Stimulated activated CD8-positive, alpha-beta memory T cell treated with anti-CD3 and anti-CD28 coated beads, Interleukin-15, amount 100 ng/mL, for 48 hours (primary cell): ENCODE results near the gene NFYB.
"Not testable (repeated sequence)": the region's sequence is repeated elsewhere in the genome, so short reads cannot be mapped to it uniquely, and the experiment has no call there.

Source experiments
- DNase-seq, 2 donors: peaks; one replicate each; pipeline ENCODE4 v3.0.0-alpha.2; 2020; ENCODE audit warnings: low read depth in 2 of 2

NFYB gene

DNA sequence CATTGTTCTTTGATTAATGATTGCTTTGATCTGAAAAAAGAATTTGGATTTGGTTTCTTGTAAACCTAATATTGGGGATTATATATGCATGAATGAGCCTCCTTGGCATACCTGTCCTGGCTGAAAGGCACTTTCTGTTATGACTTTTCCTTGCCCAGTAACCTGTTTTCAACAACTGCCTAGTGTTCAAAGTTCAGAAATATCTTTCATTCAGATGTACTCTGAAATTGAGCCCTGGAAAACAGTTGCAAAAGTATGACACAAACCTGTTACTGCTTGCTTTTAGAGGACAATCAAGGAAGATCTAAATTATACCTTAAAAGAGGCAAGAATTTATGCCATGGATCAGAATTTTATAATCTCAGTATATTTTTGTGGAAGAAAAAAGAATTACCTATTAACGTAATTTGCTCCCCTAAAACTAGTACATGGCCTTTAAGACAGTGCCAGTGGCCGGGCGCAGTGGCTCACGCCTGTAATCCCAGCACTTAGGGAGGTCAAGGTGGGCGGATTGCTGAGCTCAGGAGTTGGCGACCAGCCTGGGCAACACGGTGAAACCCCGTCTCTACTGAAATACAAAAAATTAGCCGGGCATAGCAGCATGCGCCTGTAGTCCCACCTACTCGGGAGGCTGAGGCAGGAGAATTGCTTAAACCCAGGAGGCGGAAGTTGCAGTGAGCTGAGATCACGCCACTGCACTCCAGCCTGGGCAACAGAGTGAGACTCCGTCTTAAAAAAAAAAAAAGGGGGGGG lies 23.0 kb downstream of the NFYB start:
- DNase-seq = not testable (repeated sequence)

DNA sequence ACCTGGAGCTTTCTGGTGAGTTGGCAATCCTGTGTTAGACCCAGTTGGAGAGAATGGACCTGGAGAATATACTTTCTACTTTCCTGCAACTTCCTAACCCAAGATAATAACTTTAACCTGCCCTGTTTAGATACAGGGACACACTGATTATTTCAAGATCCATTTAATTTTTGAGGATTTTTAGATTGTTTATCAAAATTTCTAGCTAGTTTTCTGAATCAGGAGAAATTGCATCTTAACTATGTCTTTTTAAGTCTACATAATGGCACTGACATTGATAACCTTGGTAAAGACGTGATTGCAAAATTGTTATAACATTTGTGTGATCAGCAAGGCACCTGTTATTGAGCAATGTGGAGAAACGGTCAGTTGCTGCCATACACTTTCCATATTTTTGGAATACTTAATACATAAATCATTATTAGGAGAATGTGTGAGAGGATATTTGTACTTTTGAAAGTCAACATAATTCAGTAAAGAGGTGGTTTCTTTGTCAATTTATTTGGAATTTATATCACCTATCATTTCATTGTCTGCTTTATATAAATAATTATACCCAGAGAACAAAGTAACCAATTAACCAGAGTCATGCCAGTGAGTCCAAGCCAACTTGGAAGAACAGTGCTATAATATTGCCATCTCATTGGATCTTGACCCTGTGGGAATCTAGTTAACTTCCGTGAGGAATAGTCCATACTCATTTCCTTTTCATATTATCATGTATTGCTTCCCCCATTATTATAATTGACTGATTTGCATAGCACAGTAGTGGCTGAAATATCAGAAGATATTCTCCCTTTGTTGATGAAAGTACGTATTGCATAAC lies 28.4 kb downstream of the NFYB start:
- DNase-seq = no peak

DNA sequence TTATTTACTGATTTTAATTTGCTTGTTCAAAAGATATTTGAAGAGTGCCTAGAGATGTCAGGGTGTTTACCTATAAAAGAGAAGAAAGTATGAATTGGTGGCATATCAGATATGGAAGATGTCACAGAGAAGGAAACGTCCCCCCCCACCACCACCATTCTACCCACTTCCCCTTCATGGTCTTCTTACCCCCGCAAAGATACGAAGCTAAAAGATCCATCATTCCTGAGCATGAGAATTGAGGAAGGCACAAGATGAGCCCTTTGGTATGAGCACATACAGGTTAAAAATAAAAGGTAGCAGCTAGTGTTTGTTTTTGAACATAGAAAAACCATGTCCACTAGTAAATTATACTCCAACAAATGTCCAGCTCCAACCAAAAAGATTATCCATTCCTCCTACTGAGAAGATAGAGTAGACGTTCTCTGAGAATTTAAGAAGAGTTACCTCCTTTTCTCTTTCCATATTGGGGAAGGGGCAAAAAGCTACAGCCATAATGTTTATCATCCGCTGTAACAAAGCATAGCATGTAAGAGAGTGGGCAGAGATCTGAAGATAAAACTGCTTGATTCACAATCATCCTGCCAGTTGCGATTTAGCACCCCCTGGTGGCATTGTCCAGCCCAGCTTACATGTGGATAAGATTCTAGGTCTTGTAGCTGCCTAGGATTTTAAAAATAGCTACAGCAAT lies 29.1 kb downstream of the NFYB start:
- DNase-seq = peak; percentile 60 to 73

DNA sequence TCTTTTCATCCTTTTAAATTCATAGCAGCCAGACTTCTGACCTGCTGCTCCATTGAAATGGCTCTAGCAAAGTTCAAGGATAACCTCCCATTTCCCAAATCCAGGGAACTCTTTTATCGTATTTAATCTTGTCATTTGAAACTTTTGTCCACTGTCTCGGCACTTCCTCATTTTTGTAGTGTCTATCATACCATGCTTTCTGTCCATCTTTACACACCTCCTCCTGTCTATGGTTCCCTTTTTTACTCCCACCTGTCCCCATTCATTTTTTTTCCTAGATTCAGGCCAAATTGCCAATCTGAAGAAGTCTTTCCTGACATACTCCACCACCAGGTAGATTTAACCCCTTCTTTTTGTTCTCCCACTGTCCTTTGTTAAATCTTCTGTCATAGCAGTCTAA lies 31.0 kb downstream of the NFYB start:
- DNase-seq = no peak

DNA sequence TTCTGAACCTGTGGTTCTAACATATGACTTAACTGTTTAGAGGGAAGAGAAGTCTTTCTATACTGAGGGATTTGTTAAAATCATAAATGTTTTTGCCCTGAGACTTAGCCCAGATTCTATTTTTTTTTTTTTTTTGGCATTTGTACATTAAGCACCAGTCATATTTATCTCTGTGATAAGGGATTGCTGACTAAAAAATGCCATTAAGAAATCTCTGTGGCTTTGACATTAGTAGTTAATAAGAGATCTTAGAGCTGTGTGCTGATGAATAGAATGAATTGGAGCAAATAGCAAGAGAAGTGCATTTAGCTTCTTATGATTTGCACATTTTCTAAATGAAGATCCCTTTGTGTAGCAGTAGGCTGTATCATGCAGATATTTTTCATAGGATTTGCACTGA lies 32.5 kb downstream of the NFYB start:
- no peak for DNase-seq

DNA sequence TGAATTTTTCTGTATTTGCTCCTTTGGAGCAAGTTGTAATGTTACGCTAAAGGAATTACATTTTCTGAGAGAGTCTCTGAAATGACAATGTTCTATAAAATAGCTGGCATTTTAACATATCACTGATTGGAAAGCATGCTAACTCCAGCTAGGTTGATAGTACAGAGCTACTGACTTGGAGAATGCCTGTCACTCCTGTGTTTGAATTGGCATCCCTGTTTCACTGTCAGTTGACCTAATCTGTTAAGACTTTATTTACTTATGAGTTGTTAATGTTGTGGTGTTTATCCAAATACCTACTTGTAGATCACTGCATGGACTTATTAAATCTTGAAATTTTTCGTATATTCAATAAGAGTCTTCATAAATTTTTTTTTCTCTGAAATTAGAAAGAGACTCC lies 40.1 kb downstream of the NFYB start:
- no peak for DNase-seq

DNA sequence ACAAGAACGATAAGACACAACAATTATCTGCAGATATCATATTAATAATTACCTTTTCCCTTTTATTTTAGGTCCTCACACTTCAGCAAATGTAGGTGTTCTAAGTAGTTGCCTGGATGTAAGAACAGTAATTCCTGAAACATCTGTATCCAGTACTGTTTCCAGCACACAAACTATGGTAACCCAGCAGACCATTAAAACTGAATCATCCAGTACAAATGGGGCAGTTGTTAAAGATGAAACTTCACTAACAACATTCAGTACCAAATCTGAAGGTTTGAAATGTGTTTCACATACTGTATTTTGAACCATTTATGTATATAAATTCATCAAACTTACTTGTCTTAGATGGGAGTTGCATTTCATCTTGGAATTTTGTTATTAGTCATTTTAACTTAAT lies 42.7 kb downstream of the NFYB start:
- no peak for DNase-seq

DNA sequence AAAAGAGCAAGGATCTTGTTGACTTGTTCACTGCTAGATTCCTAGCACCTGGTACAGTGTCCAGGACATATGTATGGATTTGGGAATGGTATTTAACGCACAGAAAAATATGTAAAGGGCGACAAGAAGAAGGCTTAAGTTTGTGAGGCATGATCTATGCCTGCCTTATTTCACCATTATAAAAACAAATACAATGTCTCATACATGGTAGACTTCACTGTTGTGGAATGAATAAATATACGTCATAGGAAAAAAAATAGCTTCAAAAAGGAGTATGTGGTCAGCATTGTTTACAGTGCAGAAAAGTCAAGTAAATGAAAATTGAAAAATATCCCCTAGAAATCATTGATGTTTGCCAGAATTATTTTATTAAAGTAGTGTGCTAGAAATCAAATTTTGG lies 43.7 kb downstream of the NFYB start:
- no peak for DNase-seq

DNA sequence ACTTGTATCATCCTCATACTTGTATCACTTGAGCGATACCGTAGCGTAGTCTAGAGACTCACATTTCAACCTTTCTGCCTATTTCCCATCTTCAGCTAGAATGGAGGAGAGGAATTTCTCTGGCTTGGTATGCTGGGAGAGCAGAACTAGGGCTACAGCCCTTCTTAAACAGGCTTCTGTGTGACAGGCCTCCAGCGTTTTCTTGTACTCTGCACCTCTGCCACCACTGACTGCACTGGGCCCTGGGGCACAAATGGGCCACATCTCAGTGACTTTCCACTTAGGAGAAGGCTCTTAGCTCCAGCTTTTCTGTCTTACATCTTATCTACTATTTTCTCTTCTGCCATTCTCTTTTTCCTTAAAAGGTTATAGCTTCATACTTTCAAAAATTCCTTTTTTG lies 46.9 kb downstream of the NFYB start:
- DNase-seq = no peak

DNA sequence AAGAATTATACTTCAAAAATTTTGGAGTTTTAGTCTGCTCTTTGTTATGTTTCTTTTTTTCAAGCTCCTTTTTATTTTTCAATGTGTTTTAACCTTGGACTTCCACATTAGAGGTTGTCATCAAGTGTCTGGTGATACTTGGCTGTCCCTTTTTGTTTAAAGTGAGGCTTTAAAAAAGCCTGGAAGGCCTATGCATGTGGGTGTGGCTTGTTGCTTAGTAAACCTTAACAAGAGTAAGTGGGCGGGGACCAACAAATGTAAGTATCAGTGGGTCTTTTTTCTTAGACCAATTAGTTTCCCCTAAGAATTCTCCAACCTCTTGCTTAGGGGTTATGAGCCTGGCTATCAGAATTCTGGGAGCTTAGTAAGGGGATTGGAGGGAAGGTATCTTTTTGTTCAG lies 47.3 kb downstream of the NFYB start:
- no peak for DNase-seq

DNA sequence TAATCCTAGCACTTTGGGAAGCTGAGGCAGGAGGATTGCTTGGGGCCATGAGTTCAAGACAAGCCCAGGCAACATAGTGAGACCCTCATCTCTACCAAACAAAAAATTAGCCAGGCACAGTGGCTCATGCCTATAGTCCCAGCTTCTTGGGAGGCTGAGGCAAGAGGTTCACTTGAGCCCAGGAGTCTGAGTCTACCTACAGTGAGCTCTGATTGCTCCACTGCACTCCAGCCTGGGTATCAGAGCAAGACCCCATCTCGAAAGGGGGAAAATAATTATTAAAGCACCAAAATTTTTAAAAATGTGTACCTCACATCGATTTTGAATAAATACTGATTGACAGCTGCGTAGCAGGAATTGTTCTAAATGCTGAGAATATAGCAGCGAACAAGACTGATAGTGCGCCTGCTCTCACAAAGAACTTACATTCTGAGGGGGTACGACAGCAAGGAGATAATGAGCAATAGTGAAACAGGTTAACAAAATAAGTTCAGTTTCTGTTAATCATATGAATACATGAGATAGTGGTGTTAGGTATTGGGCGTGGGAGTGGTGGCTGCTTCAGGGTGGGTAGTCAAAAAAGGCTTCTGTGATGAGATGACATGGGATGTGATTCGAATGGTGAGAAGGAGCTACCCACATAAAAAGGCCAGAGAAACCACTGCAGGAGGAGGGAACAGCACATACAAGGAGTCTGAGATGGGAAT lies 54.1 kb downstream of the NFYB start:
- peak; percentile 36 to 48 for DNase-seq

DNA sequence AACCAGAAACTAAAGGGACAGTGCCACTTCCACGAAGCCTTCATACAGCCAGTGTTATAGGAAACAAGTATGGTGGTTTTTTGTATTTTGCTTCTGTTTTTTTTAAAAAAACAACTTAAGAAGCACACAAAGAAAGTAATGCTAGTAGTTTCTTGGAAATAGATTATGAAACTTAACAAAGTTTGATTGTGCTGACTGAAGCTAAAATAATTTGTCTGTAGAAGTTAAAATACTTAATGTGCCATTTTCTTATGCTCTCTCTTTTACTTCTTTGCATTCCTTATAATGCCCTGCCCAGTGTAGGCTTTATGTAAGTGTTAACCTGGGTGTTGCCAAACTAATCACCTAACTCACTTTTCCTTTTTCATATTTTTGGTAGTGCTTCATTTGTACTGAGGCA lies 57.2 kb downstream of the NFYB start:
- no peak for DNase-seq

DNA sequence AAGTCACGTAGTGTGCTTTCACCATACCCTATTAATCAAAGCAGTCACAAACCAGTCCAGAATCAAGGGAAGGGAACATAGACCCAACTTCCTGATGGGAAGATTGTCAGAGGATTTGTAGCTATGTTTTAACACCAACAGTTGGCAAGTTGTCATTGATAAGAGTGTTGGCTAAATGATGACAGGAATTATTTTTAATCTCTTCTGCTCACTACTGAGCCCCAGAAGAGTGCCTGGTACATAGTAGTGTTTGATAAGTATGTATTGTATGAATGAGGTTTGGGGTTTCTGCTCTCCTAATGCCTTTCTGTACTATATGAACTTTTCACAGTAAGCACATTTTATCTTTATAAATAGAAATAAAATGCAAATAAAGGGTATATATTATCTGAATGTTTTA lies 59.0 kb downstream of the NFYB start:
- DNase-seq = no peak

DNA sequence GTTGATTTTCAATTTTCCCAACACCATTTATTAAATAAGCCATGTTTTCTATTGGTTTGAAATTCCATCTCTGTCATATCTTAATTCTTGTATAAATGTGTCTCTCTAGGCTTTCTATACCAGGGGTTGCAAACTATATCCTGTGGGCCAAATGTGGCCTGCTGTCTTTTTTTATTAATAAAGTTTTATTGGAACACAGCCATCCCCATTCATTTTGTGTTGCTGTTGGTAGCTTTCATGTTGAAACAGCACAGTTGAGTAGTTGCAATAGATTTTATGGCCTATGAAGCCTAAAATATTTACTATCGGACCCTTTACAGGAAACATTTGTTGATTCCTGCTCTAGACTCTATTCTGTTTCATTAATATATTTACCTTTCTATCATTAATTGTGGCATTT lies 64.3 kb downstream of the NFYB start:
- DNase-seq = no peak

DNA sequence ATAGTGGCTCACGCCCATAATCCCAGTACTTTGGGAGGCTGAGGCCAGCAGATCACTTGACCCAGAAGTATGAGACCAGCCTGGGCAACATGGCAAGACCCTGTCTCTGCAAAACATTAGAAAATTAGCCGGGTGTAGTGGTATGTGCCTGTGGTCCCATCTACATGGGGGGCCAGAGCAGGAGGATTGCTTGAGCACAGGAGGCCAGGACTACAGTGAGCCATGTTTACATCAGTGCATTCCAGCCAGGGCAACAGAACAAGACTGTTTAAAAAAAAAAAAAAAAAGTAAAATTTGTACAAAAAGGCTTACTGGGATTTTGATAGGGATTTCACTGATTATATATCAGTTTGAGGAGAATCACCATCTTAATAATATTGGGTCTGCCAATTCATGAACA lies 65.9 kb downstream of the NFYB start:
- no peak for DNase-seq
